NCI-H146 (cell line): ENCODE data around the gene GPHA2.
"Not testable (repeated sequence)": the region's sequence is repeated elsewhere in the genome, so short reads cannot be mapped to it uniquely, and the experiment has no call there.

ENCODE experiments used
- DNase-seq: peaks from one replicate; lab custom pipeline; 2025; lab: John Stamatoyannopoulos, UW

The GPHA2 gene, protein sequence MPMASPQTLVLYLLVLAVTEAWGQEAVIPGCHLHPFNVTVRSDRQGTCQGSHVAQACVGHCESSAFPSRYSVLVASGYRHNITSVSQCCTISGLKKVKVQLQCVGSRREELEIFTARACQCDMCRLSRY

GRCh38 chr11:64935359-64936081 lies at the start of gene GPHA2:
TSS of gene GPHA2 (minus strand) at chr11:64935893. CDS start at chr11:64935460, 433 bp downstream.
- DNase-seq, result peak; percentile 64

- DNase-seq, result not testable (repeated sequence)
These were observed 47.6 kb upstream of the GPHA2 start for GRCh38 chr11:64983339-64983738.

DNA sequence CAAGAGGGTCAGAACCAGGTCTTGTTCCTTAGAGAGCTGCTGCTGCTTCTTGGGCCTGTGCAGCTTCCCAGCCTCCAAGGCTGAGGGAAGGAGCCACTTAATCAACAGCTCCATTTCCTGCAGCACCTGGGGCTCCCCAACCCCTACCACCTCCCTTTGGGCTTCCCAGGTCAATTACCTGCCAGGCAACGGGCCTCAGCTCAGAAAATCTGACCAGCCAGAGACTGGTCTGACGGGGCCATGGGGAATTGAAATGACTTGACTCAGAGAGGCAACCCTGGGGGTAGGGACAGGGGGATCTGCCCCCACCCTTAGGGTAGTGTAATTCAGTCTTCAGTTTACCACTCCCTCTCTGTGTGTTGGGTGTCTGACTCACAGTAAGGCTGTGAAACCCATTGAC lies 41.0 kb upstream of the GPHA2 start:
- no peak for DNase-seq

DNA sequence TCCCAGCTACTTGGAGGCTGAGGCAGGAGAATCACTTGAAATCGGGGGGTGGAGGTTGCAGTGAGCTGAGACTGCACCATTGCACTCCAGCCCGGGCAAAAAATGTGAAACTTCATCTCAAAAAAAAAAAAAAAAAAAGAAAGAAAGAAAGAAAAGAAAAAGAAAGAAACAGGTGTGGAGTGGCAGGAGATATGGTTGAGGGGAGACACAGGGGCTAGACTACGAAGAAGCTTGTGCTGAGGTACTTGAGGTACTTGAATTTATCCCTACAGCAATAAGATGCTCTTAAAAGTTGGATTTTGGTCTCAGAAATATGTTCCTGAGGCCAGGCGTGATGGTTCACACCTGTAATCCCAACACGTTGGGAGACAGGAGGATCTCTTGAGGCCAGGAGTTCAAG lies 38.4 kb upstream of the GPHA2 start:
- no peak for DNase-seq

DNA sequence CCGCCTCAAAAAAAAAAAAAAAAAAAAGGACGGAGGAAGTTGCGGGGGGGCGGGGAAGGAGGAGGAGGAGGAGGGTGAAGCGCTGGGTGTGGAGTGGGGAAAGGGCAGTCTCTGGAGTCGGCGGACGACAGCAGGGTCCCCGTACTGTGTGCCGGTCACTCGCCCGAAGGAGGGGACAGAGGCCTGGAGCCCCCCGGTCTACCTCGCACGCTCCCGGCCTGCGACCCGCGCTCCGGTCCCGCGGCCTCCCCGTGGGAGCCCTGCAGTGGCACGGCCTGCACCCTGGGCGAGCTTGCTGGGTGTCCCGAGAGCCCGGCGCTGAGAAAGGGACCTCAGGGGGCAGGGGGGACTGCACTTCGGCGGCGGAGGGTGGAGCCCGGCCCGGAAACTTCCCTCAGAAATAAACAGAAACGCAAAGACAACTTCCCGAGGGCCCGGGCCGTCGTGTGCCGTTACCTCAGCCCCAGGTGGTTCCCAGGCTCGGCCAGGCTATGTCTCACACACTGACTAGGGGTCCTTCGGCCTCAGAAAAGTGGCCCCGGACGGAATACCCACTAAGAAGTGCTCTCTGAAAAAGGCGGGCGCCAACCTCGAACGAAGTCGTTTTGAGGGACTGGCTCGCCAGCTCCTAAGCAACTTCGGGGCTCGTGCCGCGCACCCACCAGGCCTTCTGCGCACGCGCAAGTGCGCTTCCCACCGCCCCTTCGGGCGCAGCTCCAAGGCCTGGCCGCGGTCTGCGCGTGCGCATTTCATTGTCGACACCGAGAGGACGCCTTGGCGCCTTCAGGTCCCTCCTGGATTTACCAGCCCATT lies 35.9 kb upstream of the GPHA2 start, which contains the start of gene MAJIN:
Gene MAJIN (minus strand): TSS at position 688 of the 813 bp plus-strand sequence. CDS start 12,703 bp downstream, outside the sequence.
- DNase-seq, result no peak

DNA sequence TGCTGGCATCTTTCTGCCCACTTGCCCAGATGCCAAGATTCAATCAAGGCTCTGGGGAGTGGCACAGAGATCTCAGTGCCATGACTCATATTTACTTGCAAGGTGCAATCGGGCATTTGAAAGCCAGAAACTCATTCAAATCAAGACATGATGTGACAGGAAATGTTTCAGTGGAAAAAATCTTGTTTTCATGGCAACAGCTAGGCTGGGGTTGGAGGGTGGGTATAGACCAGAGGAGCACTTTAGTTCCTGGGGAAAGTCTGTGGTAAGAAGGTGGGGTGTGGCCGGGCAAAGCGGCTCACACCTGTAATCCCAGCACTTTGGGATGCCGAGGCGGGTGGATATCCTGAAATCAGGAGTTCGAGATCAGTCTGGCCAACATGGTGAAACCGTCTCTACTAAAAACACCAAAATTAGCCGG lies 35.0 kb upstream of the GPHA2 start:
- DNase-seq, result no peak

DNA sequence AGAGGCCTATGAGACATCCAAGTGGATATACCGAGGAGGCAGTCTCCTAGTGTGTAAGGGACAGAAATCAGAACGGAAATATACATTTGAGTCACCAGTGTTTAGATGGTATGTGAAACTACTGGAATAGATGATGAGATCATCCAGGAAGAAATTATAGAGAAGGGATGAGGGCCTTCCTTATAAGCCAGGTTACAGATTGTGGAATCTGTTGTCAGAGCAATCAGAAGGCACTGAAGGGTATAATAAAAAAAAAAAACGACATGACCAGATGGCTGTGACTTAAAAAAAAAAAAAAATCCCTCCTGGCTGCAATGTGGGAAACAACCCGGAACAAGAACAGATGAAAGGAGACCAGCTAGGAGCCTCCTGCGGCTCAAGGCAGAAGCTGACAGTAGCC lies 33.5 kb upstream of the GPHA2 start:
- DNase-seq, result peak; percentile 15

DNA sequence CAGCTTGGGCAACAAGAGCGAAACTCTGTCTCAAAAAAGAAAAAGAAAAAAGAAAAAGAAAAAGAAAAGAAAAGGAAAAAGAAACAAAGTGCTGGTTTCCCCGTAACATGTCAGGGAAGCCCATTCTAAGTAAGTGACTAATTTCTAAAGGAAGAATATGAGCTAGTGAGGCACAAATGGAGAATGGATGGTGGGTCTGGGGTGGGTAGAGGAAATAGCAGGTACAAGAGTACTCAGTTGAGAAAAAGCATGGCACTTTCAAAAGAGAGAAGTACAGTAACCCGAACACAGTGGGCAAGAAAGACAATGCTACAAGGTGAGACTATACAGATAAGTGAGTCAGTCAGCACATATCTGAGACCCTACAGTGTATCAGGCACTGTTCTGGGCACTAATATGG lies 31.7 kb upstream of the GPHA2 start:
- no peak for DNase-seq

DNA sequence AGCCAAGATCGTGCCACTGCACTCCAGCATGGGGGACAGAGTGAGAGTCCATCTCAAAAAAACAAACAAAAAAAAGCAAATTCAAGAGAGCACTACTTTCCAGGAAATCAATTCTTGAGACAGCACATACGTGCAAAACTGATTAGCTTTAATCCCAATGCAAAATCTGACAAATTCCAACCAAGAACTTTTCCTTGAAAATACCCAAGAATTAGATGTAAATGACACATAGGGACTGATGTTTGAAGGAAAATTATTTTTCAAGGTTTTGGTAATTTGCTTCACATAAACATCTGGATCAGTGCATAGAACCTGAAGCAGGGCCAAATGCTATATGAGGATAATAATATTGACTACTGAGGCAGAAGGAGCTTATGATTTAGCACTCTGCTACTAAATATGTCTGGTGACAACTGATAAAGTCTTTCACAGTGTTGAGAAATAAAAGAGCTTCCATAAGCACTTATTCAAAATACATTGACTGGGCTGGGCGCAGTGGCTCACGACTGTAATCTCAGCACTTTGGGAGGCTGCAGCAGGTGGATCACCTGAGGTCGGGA lies 27.5 kb upstream of the GPHA2 start:
- no peak for DNase-seq

GRCh38 chr11:64960719-64961118 lies 25.0 kb upstream of the GPHA2 start:
- DNase-seq, result no peak

- DNase-seq, result no peak
These were observed 23.8 kb upstream of the GPHA2 start for GRCh38 chr11:64959498-64959897.

- no peak for DNase-seq
These were observed 18.5 kb upstream of the GPHA2 start for GRCh38 chr11:64954201-64954600.

- DNase-seq, result peak; percentile 33
These were observed 15.8 kb upstream of the GPHA2 start for GRCh38 chr11:64951529-64951928.

- no peak for DNase-seq
These were observed 11.6 kb upstream of the GPHA2 start for GRCh38 chr11:64947208-64947814.

GRCh38 chr11:64936539-64936938 lies 846 bp upstream of the GPHA2 start:
- DNase-seq, result no peak

GRCh38 chr11:64934682-64935358 lies 873 bp downstream of the GPHA2 start:
- no peak for DNase-seq

GRCh38 chr11:64933935-64934681 lies 1.6 kb downstream of the GPHA2 start:
- no peak for DNase-seq

DNA sequence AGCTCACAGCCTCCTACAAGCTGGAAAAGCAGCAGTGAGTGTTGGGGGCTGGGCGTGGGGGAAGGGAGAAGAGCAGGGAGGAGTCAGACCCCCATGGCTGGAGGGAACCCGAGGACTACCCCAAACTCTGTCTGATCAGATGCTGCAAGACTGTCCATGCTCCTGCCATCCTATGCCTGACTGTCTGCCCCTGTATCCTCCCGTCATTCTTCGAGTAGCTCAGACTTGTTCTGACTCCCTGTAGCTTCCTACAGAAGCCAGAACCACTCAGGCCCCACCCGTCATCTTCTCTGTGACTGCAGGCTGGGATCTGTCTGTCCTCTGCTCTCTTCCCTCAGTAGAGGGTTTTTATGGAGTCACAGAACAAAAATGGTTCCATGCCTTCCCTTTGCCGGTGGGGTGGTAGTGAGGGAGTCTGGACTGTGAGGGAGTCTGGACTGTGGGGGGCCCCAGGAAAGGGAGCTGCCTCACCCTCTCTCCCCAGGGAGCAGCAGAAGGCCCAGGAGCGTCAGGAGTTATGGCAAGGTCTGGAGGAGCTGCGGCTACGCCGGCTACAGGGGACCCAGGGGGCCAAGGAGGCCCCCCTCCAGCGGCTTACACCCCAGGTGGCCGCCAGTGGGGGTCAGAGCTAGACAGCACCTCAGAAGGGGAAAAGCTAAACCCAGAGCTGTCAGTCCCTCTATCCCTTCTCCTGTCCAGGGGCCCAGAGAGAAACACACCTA lies 2.3 kb downstream of the GPHA2 start:
- DNase-seq, result no peak

DNA sequence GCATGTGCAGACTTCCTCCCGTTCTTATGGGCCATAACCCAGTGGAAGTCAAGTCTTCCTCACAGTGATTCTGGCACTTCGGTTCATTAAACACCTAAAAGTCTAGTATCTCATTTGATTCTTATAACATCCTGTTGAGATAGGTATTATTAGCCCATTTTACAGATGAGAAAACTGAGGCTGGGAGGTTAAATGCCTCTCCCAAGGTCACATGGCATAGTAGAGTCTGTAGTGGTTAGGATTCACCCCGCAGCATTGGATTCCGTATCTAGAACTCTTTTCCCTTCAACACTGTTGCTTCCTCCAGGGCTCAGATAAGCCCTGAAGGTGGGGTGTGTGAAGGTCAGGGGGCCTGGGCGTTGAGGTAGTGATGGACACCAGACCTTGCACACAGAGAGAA lies 3.4 kb downstream of the GPHA2 start:
- no peak for DNase-seq

GRCh38 chr11:64931290-64931689 lies 4.4 kb downstream of the GPHA2 start:
- no peak for DNase-seq
